Measurements from ENCODE around the gene NCOA6.
"Not testable (repeated sequence)": the region's sequence is repeated elsewhere in the genome, so short reads cannot be mapped to it uniquely, and the experiment has no call there.

Gene NCOA6

GRCh38 chr20:34815636-34816035 lies 9.8 kb downstream of the NCOA6 start:
- DNase-seq (ENCODE audit: low spot score): no peak
- no peak for TF ChIP-seq CTCF (IDR thresholded peaks at IDR 0.05; ENCODE audit: extremely low read depth, missing control alignments)

GRCh38 chr20:34808583-34808982 lies 16.9 kb downstream of the NCOA6 start:
- TF ChIP-seq CTCF (IDR thresholded peaks at IDR 0.05; ENCODE audit: extremely low read depth, missing control alignments): no peak
- no peak for DNase-seq (ENCODE audit: low spot score)

- not testable (repeated sequence) for DNase-seq (ENCODE audit: low spot score)
Observed at GRCh38 chr20:34807944-34808465, 17.4 kb downstream of the NCOA6 start.

- DNase-seq (ENCODE audit: low spot score): no peak
- TF ChIP-seq CTCF (IDR thresholded peaks at IDR 0.05; ENCODE audit: extremely low read depth, missing control alignments): no peak
Observed at GRCh38 chr20:34806255-34806654, 19.2 kb downstream of the NCOA6 start.

GRCh38 chr20:34798871-34799270 lies 26.6 kb downstream of the NCOA6 start:
- TF ChIP-seq CTCF (IDR thresholded peaks at IDR 0.05; ENCODE audit: extremely low read depth, missing control alignments): no peak
- DNase-seq (ENCODE audit: low spot score): no peak

GRCh38 chr20:34798328-34798727 lies 27.1 kb downstream of the NCOA6 start:
- TF ChIP-seq CTCF (IDR thresholded peaks at IDR 0.05; ENCODE audit: extremely low read depth, missing control alignments): no peak
- DNase-seq (ENCODE audit: low spot score): no peak

GRCh38 chr20:34797012-34797995 lies 28.1 kb downstream of the NCOA6 start:
- no peak for DNase-seq (ENCODE audit: low spot score)
- no peak for TF ChIP-seq CTCF (IDR thresholded peaks at IDR 0.05; ENCODE audit: extremely low read depth, missing control alignments)
